Head of caudate nucleus (tissue), 42 donors: ENCODE data around the gene CDH13.
"Not testable (repeated sequence)": the region's sequence is repeated elsewhere in the genome, so short reads cannot be mapped to it uniquely, and the experiment has no call there.

Experiments used
- DNase-seq, 42 donors: peaks; one replicate each; pipeline versions ENCODE4 v3.0.0 to v3.0.0-alpha.2; 2020 to 2021; ENCODE audit warnings: mixed read lengths in 7 of 42
- intact Hi-C: fragments of 100-400 bp; cut with DNase I; formaldehyde crosslinking; loops from one replicate; pipeline ENCODE4 v1.15.0; 2022

The CDH13 gene

GRCh38 chr16:82892324-82892723, 265.6 kb downstream of the CDH13 start:
- intact Hi-C loops: no loop called here
- DNase-seq: no peak

- intact Hi-C loops: no loop called here
These were observed 269.1 kb downstream of the CDH13 start for GRCh38 chr16:82895843-82896242.

GRCh38 chr16:82899006-82899405, 272.2 kb downstream of the CDH13 start:
- intact Hi-C loops: no loop called here

More at GRCh38 chr16:82895843-82896242, 269.1 kb downstream of the CDH13 start:
- no peak for DNase-seq

GRCh38 chr16:82899731-82900450, 273.1 kb downstream of the CDH13 start:
- intact Hi-C loops: no loop called here
- DNase-seq: no peak

More at GRCh38 chr16:82899006-82899405, 272.2 kb downstream of the CDH13 start:
- no peak for DNase-seq

GRCh38 chr16:82900559-82900958, 273.8 kb downstream of the CDH13 start:
- DNase-seq: no peak
- intact Hi-C loops: no loop called here

- intact Hi-C loops: no loop called here
- DNase-seq: peak in 21 of 42 donors; percentile 4 to 47 (median 13)
These were observed 285.2 kb downstream of the CDH13 start for GRCh38 chr16:82911925-82912324.

GRCh38 chr16:82915139-82915824, 288.5 kb downstream of the CDH13 start:
- intact Hi-C loops: no loop called here
- DNase-seq: no peak

- intact Hi-C loops: no loop called here
- no peak for DNase-seq
These were observed 291.3 kb downstream of the CDH13 start for GRCh38 chr16:82917886-82918595.

GRCh38 chr16:82924075-82924854, 297.5 kb downstream of the CDH13 start:
- intact Hi-C loops: no loop called here
- no peak for DNase-seq

- no peak for DNase-seq
- intact Hi-C loops: no loop called here
These were observed 299.7 kb downstream of the CDH13 start for GRCh38 chr16:82926500-82926899.

GRCh38 chr16:82933933-82934332, 307.2 kb downstream of the CDH13 start:
- intact Hi-C loops, DNase-seq: not testable (repeated sequence)

- no peak for DNase-seq
- intact Hi-C loops: no loop called here
These were observed 309.0 kb downstream of the CDH13 start for GRCh38 chr16:82935766-82936165.

GRCh38 chr16:82936941-82937551, 310.3 kb downstream of the CDH13 start:
- DNase-seq: no peak
- intact Hi-C loops: no loop called here

- no peak for DNase-seq
- intact Hi-C loops: no loop called here
These were observed 311.3 kb downstream of the CDH13 start for GRCh38 chr16:82937926-82938520.

- intact Hi-C loops: no loop called here
- no peak for DNase-seq
These were observed 316.6 kb downstream of the CDH13 start for GRCh38 chr16:82943371-82943770.

- DNase-seq: no peak
- intact Hi-C loops: no loop called here
These were observed 318.8 kb downstream of the CDH13 start for GRCh38 chr16:82945420-82946101.

GRCh38 chr16:82947698-82948097, 320.9 kb downstream of the CDH13 start:
- intact Hi-C loops: no loop called here
- no peak for DNase-seq

GRCh38 chr16:82949016-82949415, 322.2 kb downstream of the CDH13 start:
- no peak for DNase-seq
- intact Hi-C loops: no loop called here
